ENCODE data around the gene A3GALT2. TPM values are rescaled to one million over a fixed set of nuclear protein-coding genes. Genes with fewer than 3 reads are reported as not detected.

A3GALT2 gene
- total RNA-seq, 1 donor from 2014 or later: 0.29 TPM

GRCh38 chr1:33282791-33283190 is 38.1 kb downstream of the A3GALT2 start:
- Mint-ChIP-seq H3K4me1 (ENCODE audit: low read depth) (peaks cover 18% of the 10 kb centered on the region), H3K27ac (no peak overlapping the region)

GRCh38 chr1:33281554-33282303 is 39.2 kb downstream of the A3GALT2 start:
- no peak overlapping the region for H3K4me3 Mint-ChIP-seq (ENCODE audit: low read depth)
- peaks cover 25% of the 10 kb centered on the region for H3K36me3 Mint-ChIP-seq (ENCODE audit: insufficient read depth)
- no peak overlapping the region for H3K27ac Mint-ChIP-seq
- H3K4me1 Mint-ChIP-seq (ENCODE audit: low read depth): peaks cover 16% of the 10 kb centered on the region
- no peaks in the 10 kb centered on the region for H3K27me3 Mint-ChIP-seq
- no peak for DNase-seq (ENCODE audit: low spot score, unreplicated experiment)
- no peaks in the 10 kb centered on the region for H3K9me3 Mint-ChIP-seq (ENCODE audit: low read depth)
- TF ChIP-seq, protein P1, sequence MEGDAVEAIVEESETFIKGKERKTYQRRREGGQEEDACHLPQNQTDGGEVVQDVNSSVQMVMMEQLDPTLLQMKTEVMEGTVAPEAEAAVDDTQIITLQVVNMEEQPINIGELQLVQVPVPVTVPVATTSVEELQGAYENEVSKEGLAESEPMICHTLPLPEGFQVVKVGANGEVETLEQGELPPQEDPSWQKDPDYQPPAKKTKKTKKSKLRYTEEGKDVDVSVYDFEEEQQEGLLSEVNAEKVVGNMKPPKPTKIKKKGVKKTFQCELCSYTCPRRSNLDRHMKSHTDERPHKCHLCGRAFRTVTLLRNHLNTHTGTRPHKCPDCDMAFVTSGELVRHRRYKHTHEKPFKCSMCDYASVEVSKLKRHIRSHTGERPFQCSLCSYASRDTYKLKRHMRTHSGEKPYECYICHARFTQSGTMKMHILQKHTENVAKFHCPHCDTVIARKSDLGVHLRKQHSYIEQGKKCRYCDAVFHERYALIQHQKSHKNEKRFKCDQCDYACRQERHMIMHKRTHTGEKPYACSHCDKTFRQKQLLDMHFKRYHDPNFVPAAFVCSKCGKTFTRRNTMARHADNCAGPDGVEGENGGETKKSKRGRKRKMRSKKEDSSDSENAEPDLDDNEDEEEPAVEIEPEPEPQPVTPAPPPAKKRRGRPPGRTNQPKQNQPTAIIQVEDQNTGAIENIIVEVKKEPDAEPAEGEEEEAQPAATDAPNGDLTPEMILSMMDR (IDR thresholded peaks at IDR 0.05; ENCODE audit: unreplicated experiment): no peak

More at GRCh38 chr1:33282791-33283190, 38.1 kb downstream of the A3GALT2 start:
- H3K4me3 Mint-ChIP-seq (ENCODE audit: low read depth): no peak overlapping the region
- peaks cover 28% of the 10 kb centered on the region for H3K36me3 Mint-ChIP-seq (ENCODE audit: insufficient read depth)
- no peaks in the 10 kb centered on the region for H3K27me3 Mint-ChIP-seq
- no peak for DNase-seq (ENCODE audit: low spot score, unreplicated experiment)
- TF ChIP-seq, protein P1 (IDR thresholded peaks at IDR 0.05; ENCODE audit: unreplicated experiment): no peak
- no peaks in the 10 kb centered on the region for H3K9me3 Mint-ChIP-seq (ENCODE audit: low read depth)

- Mint-ChIP-seq H3K27ac (no peak overlapping the region), H3K4me1 (ENCODE audit: low read depth) (peaks cover 7% of the 10 kb centered on the region), H3K27me3 (no peaks in the 10 kb centered on the region), H3K4me3 (ENCODE audit: low read depth) (no peak overlapping the region), H3K9me3 (ENCODE audit: low read depth) (no peaks in the 10 kb centered on the region), H3K36me3 (ENCODE audit: insufficient read depth) (peaks cover 23% of the 10 kb centered on the region)
- DNase-seq (ENCODE audit: low spot score, unreplicated experiment): no peak
- TF ChIP-seq, protein P1 (IDR thresholded peaks at IDR 0.05; ENCODE audit: unreplicated experiment): no peak
Observed at GRCh38 chr1:33280091-33280661, 40.7 kb downstream of the A3GALT2 start.

GRCh38 chr1:33277488-33278084 is 43.3 kb downstream of the A3GALT2 start:
- DNase-seq (ENCODE audit: low spot score, unreplicated experiment): no peak
- Mint-ChIP-seq H3K27ac (no peak overlapping the region), H3K27me3 (no peaks in the 10 kb centered on the region), H3K9me3 (ENCODE audit: low read depth) (no peaks in the 10 kb centered on the region), H3K4me3 (ENCODE audit: low read depth) (no peak overlapping the region), H3K36me3 (ENCODE audit: insufficient read depth) (peaks cover 16% of the 10 kb centered on the region), H3K4me1 (ENCODE audit: low read depth) (peaks cover 1% of the 10 kb centered on the region)
- TF ChIP-seq, protein P1 (IDR thresholded peaks at IDR 0.05; ENCODE audit: unreplicated experiment): no peak

- Mint-ChIP-seq H3K27ac (peak overlapping the region; percentile 18), H3K27me3 (no peaks in the 10 kb centered on the region), H3K4me3 (ENCODE audit: low read depth) (no peak overlapping the region), H3K9me3 (ENCODE audit: low read depth) (no peaks in the 10 kb centered on the region), H3K36me3 (ENCODE audit: insufficient read depth) (peaks cover 13% of the 10 kb centered on the region), H3K4me1 (ENCODE audit: low read depth) (peaks cover 1% of the 10 kb centered on the region)
- no peak for DNase-seq (ENCODE audit: low spot score, unreplicated experiment)
- TF ChIP-seq, protein P1 (IDR thresholded peaks at IDR 0.05; ENCODE audit: unreplicated experiment): no peak
Observed at GRCh38 chr1:33276573-33277298, 44.2 kb downstream of the A3GALT2 start.
